Measurements from ENCODE around the gene ZFX.
A peak's percentile ranks its signal among the peaks of the same experiment; 100 is the strongest.

The ZFX gene

DNA sequence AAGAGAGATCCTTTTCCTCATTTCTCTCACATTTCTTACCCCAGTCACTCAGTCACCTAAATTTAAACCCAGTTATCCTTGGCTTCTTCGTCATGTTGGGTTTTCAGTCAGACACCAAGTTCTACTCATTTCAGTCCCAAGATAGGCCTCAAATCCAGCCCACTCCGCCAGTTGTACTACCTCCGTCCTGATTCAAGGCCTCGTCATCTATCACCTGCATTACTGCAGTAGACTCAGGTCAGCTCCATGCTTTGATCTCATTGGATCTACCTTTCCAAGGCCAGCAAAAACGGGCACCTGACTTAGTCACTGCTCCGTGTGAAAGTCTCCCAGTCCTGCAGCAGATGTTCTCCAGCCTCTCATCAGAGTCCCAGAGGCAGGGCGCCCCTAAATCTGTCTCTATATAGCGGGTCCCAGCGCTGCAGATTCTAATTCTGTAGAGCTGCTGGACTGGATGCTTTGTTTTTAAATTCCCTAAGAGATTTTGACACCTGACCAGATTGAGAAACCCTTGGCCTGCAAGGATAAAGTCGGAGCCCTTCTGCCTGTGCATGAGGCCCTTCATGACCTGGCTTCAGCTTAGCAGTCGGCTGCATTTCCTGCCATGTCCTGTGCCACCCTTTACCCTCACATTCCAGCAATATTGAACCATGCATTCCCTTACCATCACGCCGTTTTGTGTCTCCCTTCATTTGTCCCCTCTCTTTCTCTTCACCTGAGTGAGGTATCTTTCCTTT lies 53.7 kb downstream of the ZFX start:
- no peak for DNase-seq

DNA sequence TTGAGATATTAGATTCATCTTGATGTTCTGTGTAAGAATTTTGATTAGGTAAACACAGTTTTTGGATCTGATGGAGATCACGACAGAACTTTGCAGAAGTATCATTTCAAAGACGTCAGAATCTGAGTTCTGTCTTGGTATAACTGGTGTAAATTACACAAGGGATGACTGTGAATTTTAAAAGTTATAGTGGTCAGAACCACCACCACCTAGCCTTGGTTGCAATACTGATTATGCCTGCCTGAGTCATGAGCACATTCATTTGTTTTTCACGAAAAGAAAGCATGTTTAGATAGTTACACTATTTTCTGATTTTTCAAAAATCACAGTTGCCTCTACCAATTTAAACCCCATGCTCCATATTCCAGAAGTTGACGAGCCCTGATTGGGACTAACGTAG lies 54.8 kb downstream of the ZFX start:
- no peak for DNase-seq

DNA sequence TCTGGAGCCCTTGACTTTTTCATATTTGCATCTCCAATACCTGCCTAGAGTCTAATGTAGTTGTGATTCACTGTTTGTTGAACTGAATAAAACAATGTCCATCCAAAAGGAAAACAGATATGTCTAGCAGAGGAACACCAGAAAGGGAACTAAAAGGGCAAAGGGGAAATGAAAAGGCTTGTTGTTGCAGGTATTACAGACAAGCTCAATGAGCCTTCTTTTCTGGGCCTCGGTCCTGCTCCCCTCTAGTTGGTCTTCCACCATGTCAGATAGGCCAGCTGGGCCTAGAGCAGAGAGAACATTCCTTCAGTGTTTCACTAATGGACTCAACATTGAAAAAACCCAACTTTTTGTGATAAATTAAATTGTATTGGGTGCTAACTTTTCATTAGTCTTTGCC lies 55.4 kb downstream of the ZFX start:
- no peak for DNase-seq

DNA sequence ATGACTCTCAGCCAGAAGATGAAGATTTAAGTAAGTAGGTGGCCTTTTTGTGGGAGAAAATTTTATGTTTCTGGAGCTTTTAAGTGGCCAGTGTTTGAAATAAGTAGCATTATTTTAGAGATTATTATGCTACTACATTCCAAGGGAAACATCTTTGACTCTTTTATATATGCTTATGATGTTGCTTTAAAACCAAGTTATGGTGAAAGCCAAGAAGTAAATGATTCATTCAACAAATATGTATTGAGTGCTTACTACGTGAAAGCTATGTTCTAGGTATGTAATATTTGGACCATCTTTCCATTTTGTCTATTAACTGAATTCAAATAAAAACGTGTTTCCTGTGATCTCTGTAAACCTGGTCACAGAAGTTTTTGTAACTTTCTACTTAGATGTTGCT lies 58.3 kb downstream of the ZFX start:
- no peak for DNase-seq

DNA sequence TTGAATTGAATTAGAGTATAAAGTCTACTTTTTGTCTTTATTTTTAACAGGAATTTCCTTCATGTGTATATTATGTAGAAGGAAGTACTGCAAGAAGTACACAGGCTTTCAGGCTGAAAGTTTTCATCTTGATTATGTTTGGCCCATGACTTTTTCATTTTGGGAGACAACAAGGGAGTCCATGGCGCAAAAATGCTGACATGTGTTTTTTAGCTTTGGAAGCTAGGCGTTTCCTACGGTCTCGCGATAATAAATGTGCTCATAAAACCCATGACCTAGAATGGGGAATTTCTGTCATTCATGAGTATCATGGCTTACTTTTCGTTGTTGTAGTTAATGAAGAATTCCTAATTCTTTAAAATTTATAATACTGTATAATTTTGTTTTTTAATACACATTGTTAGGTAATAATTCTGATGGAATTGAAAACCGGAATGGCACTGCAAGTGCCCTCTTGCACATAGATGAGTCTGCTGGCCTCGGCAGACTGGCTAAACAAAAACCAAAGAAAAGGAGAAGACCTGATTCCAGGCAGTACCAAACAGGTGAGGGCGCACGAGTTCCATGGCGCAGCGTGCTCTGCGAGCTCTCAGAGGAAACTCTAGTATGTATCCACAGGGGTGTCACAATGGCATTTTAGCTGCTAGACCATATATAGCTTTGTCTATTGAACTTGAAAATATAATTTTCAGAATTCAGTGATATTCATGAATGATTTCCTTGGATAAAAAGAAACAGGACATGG lies 59.1 kb downstream of the ZFX start:
- no peak for DNase-seq

DNA sequence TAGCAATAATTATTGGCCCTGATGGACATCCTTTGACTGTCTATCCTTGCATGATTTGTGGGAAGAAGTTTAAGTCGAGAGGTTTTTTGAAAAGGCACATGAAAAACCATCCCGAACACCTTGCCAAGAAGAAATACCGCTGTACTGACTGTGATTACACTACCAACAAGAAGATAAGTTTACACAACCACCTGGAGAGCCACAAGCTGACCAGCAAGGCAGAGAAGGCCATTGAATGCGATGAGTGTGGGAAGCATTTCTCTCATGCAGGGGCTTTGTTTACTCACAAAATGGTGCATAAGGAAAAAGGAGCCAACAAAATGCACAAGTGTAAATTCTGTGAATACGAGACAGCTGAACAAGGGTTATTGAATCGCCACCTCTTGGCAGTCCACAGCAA lies 60.7 kb downstream of the ZFX start:
- DNase-seq = no peak

DNA sequence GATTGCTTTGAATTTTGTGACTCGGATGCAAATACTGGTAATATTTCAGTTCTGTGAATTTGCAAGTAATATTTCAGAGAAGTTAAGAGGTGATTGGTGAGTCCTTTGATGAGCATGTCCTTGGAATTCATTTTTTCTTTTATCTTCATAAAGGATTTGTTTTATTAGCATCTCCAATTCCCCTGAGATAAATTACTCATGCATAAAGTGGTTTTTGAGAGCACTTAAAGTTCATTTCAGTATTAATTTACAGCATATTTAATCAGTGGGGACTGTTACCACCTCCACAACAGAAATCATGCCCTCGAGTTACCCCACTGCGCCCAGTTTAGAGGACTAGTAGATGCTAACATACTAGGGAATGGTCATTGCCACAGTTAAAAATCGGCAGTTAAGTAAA lies 65.0 kb downstream of the ZFX start:
- DNase-seq = no peak

DNA sequence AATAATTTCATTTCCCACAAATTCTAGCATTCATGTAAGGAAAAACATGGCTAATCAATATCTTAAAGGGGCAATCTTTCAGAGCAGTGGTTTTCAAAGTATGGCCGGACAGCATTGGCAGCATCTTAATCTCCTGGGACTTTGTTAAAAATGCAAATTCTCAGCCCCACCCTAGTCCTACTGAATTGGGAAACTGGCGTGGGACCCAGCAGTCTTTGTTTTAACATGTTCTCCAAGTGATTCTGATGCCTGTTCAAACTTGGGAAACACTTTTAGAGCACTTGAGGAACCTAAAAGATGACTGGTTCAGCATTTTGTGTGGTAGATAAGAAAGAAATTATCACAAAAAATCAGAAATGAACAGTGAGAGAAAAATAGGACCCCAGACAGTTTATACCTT lies 65.7 kb downstream of the ZFX start:
- DNase-seq = no peak

DNA sequence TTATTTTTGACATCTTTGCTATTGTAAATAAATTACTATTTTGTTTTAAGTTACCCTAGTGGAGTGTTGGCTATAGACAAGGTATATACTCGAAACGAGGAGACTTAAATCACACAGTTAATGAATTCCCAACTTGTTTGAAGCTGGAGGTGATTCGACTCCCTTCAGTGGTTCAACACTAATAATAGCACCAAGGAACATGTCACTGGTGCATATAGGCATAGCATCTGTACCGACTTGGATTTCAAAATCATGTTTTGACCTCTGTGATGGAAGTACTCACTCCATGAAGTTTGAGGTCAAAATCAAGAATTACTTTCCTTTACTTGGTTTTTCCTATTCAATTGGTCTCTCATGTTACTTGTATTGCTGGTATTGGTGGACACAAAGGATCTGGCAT lies 66.5 kb downstream of the ZFX start:
- DNase-seq = no peak

DNA sequence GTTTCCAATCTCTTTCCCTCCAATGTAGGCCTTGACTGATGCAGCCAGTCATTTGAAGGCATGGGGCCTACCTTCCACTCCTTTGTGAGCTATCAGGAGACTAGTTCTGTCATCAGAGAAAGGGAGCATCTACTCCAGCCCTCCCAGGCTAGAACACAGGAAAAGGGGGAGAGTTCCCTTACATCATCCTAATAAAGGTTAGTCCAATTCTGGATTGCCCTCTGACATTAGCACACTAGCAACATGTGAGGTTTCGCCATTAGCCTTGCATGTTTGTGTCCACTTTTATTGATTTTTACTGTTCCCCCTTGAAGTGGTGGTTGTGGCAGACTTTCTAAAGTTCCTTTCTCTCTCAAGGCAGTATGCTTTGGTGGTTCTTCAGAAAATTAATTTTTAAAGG lies 67.3 kb downstream of the ZFX start:
- DNase-seq = no peak

DNA sequence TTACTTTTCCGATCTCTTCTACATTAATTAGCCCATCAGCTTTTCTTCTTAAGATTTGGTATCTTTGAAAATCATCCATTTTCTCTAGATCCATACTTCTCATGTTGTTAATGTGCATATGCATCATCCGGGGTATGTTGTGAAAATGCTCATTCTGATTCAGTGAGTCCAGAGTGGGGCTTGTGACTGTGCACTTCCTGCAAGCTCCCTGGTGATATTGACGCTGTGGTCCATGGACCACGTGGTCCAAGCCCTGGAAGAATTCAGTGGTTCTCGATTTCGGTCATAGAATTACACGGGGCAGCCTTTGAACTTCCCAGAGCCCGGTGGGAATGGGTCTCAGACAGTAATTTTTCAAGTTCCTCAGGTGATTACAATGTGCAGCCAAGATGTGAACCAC lies 69.8 kb downstream of the ZFX start:
- DNase-seq = no peak

DNA sequence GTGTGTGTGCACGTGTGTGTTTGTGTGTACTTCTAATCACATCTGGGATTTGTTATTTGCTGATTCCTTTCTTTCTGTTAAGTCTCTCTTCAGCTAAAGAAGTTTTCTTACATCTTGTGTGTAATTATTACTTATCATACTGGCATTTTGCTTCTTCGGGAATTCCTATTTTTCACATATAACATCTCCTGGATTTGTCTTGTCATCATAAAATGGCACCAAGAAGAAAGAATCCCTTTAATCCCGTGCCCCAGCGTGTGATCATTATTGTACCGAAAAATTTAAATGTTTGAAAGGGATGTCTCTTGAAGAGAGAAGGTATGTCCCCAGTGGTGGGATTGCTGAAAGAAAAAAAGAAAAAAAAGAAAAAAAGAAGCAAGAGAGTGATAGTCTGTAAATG lies 72.3 kb downstream of the ZFX start:
- no peak for DNase-seq

DNA sequence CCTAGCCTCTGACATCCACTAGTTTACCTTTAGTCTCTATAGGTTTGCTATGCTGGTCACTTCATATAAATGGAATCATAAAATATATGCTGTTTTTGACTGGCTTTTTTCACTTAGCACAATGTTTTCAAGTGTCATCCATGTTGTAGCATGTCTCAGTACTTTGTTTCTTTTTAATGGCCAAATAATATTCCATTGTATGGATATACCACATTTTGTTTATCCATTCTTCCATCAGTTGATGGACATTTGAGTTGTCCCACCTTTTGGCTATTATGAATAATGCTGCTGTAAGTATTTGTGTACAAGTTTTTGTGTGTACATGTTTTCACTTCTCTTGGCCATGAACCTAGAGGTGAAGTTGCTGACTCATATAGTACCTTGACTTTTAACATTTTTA lies 75.7 kb downstream of the ZFX start:
- DNase-seq = no peak

DNA sequence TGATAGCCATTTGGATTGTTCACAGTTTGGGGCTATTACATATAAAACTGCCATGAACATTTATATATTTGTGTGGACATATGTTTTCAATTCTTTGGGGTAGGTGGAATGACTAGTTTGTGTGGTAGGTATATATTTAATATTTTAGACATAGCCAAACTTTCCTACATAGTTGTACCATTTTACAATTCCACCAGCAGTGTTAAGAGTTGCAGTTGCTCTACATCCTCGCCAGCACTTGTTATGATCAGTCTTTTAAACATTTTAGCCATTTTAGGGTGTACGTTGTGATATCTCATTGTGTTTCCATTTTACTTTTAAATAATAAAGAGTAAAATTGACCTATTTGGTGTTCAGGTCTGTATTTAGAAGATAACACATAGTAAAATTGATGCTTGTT lies 76.6 kb downstream of the ZFX start:
- DNase-seq = no peak

DNA sequence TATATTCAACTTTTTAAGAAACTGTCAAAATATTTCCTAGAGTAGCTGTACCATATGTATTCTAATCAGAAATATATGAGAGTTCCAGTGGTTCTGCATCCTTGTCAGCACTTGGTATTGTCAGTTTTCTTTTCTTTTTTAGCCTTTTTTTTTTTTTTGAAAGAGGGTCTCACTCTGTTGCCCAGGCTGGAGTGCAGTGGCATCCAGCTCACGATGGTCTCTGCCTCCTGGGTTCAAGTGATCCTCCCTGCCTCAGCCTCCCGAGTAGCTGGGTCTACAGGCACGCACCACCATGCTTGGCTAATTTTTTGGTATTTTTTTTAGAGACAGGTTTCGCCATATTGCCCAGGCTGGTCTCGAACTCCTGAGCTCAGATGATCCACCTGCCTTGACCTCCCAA lies 79.1 kb downstream of the ZFX start:
- no peak for DNase-seq

DNA sequence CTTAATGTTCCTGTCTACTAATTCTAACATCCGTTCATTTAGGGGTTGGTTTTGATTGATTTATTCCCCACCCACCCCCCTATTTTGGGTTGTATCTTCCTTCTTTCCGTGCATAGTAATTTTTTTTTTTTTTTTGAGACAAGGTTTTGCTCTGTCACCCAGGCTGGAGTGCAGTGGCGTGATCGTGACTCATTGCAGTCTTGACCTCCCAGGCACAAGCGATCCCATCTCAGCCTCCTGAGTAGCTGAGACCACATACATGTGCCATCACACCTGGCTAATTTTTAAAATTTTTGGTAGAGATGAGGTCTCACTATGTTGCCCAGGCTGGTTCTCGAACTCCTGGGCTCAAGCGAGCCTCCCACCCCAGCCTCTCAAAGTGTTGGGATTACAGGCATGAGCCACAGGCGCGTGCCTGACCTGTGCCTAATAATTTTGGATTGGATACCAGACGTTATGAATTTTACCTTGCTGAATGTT lies 79.9 kb downstream of the ZFX start:
- DNase-seq = no peak

DNA sequence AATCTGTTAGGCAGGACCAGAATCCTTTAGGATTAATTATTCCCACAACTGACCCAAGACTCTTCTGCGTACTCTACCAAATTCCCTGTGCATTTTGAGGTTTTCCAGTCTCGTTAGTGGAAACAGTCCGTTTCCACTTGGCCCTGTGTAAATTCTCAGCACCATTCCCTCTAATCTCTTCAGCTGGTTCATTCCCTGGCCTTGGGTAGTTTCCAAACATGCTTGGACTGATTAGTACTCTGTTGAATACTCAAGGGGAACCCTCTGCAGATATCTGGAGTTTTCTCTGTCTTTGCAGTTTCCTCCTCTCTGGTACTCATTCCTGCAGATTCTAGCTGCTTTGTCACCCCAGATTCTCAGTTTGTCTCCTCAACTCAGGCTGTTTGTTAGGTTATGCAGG lies 80.4 kb downstream of the ZFX start:
- DNase-seq = no peak

DNA sequence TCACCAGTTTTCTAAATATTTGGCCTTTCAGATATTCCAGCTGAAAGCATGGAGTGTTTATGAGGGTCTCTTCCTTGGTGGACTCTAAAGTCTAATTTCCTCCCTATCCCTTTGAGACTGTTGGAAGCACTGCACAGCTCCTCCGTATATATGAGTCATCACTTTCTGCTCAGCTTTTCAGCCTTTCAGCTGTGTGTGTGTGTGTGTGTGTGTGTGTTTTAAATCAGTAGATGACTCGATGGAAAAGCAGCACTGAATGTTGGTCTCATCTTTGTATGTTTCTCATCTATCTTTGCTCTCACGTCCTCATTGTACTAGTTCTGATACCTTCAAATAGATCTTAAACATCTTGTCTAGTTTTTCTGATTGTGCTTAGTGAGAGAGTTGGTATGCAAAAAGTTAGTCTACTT lies 81.6 kb downstream of the ZFX start:
- no peak for DNase-seq

DNA sequence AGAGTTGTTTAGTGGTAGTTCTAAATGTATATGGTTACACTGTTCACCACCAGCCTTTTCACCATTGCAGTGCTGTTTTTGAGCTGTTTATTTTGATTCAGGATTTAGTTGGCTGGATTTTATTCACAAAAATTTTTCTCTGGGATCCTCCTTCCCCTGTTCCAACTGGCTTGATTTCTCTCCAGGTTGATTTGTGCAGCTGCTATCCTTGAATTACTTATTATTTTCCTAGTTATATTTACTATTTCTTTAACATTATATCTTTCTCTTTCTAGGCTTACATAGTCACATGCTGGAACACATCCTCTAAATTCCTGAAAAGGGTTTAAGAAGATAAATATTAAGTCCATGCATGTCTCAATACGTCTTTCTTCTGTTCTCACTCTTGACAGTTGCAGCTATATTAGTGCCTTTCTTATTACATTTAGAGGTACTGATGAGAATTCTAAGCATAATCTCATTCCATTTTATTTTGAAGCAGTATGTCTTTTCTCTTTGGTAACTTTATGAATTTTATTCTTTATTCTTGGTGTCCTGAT lies 82.2 kb downstream of the ZFX start:
- DNase-seq = no peak

DNA sequence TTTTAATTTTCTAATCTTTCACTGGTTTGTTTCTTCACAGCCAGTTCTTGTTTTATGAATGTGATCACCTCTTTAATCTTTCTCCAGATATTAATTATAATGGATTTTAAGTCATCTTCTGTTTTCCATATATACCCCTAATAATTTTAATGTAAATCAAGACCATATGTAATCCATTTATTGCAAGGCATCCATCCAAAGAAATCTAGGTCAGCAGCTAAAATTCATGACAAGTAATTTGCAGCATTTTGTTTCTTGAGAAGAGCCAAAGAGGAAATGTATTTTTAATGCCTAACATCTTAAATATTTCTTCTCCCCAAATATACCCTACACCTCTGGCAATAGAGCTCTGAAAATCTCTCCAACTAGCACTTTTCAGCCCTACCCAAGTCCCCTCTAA lies 83.3 kb downstream of the ZFX start:
- no peak for DNase-seq

DNA sequence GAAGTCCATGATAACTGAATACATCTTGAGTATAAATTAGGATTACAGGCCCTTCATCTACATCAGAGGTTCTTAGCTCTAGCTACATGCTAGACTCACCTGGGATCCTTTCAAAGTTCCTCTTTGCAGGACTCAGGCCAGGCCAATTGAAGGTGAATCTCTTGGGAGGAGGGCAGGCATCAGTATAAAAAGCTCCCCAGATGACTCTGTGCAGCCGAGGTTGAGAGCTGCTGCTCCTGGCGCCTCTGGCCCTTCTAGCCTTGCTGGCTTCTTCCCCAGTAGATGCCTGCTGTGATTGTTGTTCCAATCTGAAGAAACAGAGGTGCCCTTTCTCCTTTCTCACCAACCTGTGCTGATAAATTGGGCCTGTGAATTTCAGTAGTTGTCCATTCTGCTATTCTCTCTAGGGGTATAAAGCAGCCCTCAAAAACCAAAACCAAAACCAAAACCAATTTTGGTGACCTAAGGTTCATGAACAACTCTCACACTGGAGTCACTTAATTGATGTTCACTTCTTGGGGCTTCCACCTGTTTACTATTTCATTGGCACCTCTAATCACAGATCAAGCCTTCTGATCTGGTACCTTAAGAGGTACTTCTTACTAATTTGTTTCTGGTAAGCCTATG lies 85.7 kb downstream of the ZFX start:
- no peak for DNase-seq

DNA sequence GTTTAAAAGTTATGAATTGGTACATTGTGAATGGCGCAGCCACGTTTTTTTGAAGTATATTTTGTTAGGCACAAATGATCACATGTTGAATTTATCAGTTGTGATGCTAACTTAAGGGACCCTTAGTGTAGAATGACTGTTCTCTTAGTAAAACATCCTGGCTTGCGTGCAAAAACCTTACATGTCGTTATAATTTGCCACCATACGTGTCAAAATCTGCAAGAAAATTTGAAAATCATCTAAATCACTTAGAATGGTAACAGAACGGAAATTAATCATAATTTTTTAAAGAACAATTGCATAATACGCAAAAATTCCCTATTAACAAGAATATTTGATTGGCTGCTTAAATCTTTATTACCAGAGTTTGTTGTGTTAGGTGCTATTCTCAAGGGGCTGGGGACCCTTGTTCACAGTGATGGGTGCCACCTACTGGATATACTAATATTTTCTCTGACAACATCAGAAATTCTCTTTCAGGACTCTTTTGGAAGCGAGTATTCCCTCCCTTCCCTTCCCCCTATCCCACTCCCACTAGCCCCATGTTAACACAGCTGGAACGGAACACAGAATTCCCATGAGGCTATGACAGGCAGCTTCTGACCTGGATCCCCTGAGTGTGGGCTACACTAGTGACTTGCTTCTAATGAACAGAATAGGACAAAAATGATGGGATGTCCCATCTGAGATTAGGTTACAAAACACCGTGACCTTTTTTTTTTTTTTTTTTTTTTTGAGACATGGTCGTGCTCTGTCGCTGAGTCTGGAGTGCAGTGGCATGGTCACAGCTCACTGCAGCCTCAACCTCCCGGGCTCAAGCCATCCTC lies 92.5 kb downstream of the ZFX start:
- peak; percentile 22 for DNase-seq

DNA sequence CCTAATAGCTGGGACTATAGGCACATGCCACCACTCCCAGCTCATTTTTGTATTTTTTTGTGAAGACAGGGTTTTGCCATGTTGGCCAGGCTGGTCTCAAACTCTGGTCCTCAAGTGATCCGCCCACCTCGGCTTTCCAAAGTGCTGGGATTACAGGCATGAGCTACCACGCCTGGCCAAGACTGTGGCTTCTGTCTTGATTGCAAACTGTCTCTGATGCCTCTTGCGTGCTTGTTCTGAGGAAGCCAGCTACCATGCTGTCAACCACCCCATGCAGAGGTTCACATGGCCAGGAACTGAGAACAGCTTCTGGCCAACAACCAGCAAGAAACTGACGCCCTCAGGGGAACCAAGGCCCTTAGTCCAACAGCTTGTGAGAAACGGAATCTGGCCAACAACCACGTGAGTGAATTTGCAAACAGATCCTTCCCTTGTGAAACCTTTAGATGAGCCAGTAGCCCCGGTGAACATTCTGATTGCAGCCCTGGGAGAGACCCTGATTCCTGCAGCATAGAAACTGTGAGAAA lies 93.2 kb downstream of the ZFX start:
- no peak for DNase-seq
